ENCODE results near the gene ALDH7A1.

GRCh38 chr5:126597156-126597555 is 2.1 kb upstream of the ALDH7A1 start:
- TF ChIP-seq, protein P1, sequence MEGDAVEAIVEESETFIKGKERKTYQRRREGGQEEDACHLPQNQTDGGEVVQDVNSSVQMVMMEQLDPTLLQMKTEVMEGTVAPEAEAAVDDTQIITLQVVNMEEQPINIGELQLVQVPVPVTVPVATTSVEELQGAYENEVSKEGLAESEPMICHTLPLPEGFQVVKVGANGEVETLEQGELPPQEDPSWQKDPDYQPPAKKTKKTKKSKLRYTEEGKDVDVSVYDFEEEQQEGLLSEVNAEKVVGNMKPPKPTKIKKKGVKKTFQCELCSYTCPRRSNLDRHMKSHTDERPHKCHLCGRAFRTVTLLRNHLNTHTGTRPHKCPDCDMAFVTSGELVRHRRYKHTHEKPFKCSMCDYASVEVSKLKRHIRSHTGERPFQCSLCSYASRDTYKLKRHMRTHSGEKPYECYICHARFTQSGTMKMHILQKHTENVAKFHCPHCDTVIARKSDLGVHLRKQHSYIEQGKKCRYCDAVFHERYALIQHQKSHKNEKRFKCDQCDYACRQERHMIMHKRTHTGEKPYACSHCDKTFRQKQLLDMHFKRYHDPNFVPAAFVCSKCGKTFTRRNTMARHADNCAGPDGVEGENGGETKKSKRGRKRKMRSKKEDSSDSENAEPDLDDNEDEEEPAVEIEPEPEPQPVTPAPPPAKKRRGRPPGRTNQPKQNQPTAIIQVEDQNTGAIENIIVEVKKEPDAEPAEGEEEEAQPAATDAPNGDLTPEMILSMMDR (IDR thresholded peaks at IDR 0.05): no peak
- no peak for TF ChIP-seq POLR2A (IDR thresholded peaks at IDR 0.05)
